Lung (tissue), 12 donors: ENCODE results near the gene PTPRA. TPM values are rescaled to one million over a fixed set of nuclear protein-coding genes. Genes with fewer than 3 reads are reported as not detected.
"Not testable (repeated sequence)": the region's sequence is repeated elsewhere in the genome, so short reads cannot be mapped to it uniquely, and the experiment has no call there.

Experiments used
- ATAC-seq: fragments of 200-7000 bp; cut with Tn5 transposase; one replicate; pipeline ENCODE4 v1.9.1; 2020; ENCODE audit warnings: moderate number of reproducible peaks; ENCODE audit not compliant: insufficient read depth, low FRiP score
- DNase-seq, 3 donors: peaks; one replicate each; pipeline ENCODE4 v3.0.0-alpha.2; 2013 to 2017
- H3K27ac ChIP-seq, 2 donors: one replicate each; pipeline ENCODE4 v1.5.1; 2013; ENCODE audit warnings: mild to moderate bottlenecking in 2 of 2, moderate library complexity in 2 of 2, control low read depth in 1 of 2, inconsistent platforms in 1 of 2, low read depth in 1 of 2, low read length in 1 of 2
- H3K27me3 ChIP-seq, 3 donors: one replicate each; pipeline ENCODE4 v1.5.1; 2013; ENCODE audit warnings: low read length in 2 of 3; ENCODE audit not compliant: control insufficient read depth in 3 of 3, insufficient read depth in 3 of 3
- H3K36me3 ChIP-seq, 4 donors: one replicate each; pipeline ENCODE4 v1.5.1; 2013; ENCODE audit warnings: low read length in 4 of 4, mild to moderate bottlenecking in 1 of 4, moderate library complexity in 1 of 4; ENCODE audit not compliant: control insufficient read depth in 4 of 4, insufficient read depth in 4 of 4
- H3K4me1 ChIP-seq, 5 donors: one replicate each; pipeline ENCODE4 v1.5.1; 2013; ENCODE audit warnings: low read length in 5 of 5, mild to moderate bottlenecking in 2 of 5, moderate library complexity in 1 of 5; ENCODE audit not compliant: control insufficient read depth in 5 of 5, insufficient read depth in 5 of 5
- H3K4me3 ChIP-seq: one replicate; pipeline ENCODE4 v1.5.1; 2013; ENCODE audit warnings: mild to moderate bottlenecking, control low read depth, moderate library complexity
- H3K9ac ChIP-seq, 2 donors: one replicate each; pipeline ENCODE4 v1.5.1; 2013; ENCODE audit warnings: low read length in 2 of 2, control low read depth in 1 of 2; ENCODE audit not compliant: insufficient read depth in 1 of 2
- H3K9me3 ChIP-seq, 4 donors: one replicate each; pipeline ENCODE4 v1.5.1; 2013; ENCODE audit warnings: low read length in 3 of 4, mild to moderate bottlenecking in 1 of 4, moderate library complexity in 1 of 4; ENCODE audit not compliant: control insufficient read depth in 4 of 4, insufficient read depth in 3 of 4
- CTCF ChIP-seq: IDR thresholded peaks from 2 replicates; pipeline ENCODE4 v1.5.1; 2012; ENCODE audit warnings: mild to moderate bottlenecking; ENCODE audit errors: control extremely low read depth, extremely low read depth
- WGBS, 2 donors: extraction: QIAGEN DNeasy Blood & Tissue Kit; methylation state at CpG; one replicate each; pipeline ENCODE4 v1.1.7; 2013; 5-methylcytosine and 5-hydroxymethylcytosine counted together
- polyA plus RNA-seq, 2 donors: library from polyadenylated mRNA; stranded (reverse); fragments of 200-250 nt; gene quantifications; one replicate each; pipeline ENCODE4 v1.2.1, GENCODE V29; 2013
- total RNA-seq, 2 donors: library from RNA; depleted of rRNA in 1 of 2; stranded (reverse); fragments of >200 nt in 1 of 2; gene quantifications; one replicate each; pipeline ENCODE4 v1.2.1, GENCODE V29; 2014 to 2021
- donor health status: control.
- donor health status: control.
- donor health status: Bipolar disorder and iron deficiency.
- donor health status: healthy.
- donor health status: DM: yes; HTN: yes; CAD: no.

The PTPRA gene
- total and polyA plus RNA-seq, 4 donors, result 17.8 to 92.1 (median 40.1) TPM

- Histone ChIP-seq H3K36me3 (no peaks in the 10 kb centered on the region), H3K9ac (no peak overlapping the region), H3K4me3 (no peak overlapping the region), H3K4me1 (peaks cover 0 to 15% (median 0%) of the 10 kb centered on the region in 5 donors), H3K27me3 (peaks cover 0 to 32% (median 23%) of the 10 kb centered on the region in 3 donors), H3K9me3 (peaks cover 0 to 4% (median 0%) of the 10 kb centered on the region in 4 donors), H3K27ac (no peak overlapping the region)
- 23 to 45% methylated on average over 6 of the region's 6 CpGs for WGBS, 2 donors
- DNase-seq (no peak), ATAC-seq (no peak)
- no peak for TF ChIP-seq CTCF
These were observed 201.5 kb downstream of the PTPRA start for GRCh38 chr20:3074812-3075211.

GRCh38 chr20:3075315-3075714 lies 202.0 kb downstream of the PTPRA start:
- H3K36me3 ChIP-seq, H3K9ac ChIP-seq, H3K9me3 ChIP-seq, H3K4me3 ChIP-seq, H3K27ac ChIP-seq, DNase-seq, ATAC-seq: not testable (repeated sequence)
- 74 to 76% methylated on average over 6 of the region's 6 CpGs for WGBS, 2 donors
- H3K27me3 ChIP-seq, result peaks cover 0 to 32% (median 23%) of the 10 kb centered on the region in 3 donors
- peaks cover 0 to 15% (median 0%) of the 10 kb centered on the region in 5 donors for H3K4me1 ChIP-seq

- no peaks in the 10 kb centered on the region for H3K36me3 ChIP-seq
- WGBS, 2 donors, result 38 to 67% methylated on average over 4 of the region's 4 CpGs
- no peak overlapping the region for H3K4me3 ChIP-seq
- no peak overlapping the region for H3K9ac ChIP-seq
- H3K27me3 ChIP-seq, result peaks cover 0 to 34% (median 25%) of the 10 kb centered on the region in 3 donors
- ATAC-seq, result no peak
- peaks cover 0 to 4% (median 0%) of the 10 kb centered on the region in 4 donors for H3K9me3 ChIP-seq
- peaks cover 0 to 5% (median 0%) of the 10 kb centered on the region in 5 donors for H3K4me1 ChIP-seq
- TF ChIP-seq CTCF, result no peak
- DNase-seq, result no peak
- no peak overlapping the region for H3K27ac ChIP-seq
These were observed 204.4 kb downstream of the PTPRA start for GRCh38 chr20:3077618-3078134.

GRCh38 chr20:3080939-3081388 lies 207.7 kb downstream of the PTPRA start:
- peak; percentile 67 for ATAC-seq
- WGBS, 2 donors, result 64% methylated on average over 6 of the region's 6 CpGs

More at GRCh38 chr20:3080939-3081388, 207.7 kb downstream of the PTPRA start:
- Histone ChIP-seq H3K4me3 (no peak overlapping the region), H3K36me3 (no peaks in the 10 kb centered on the region), H3K9me3 (peaks cover 0 to 7% (median 0%) of the 10 kb centered on the region in 4 donors), H3K9ac (no peak overlapping the region), H3K27me3 (peaks cover 0 to 44% (median 30%) of the 10 kb centered on the region in 3 donors), H3K27ac (no peak overlapping the region), H3K4me1 (peaks cover 0 to 10% (median 0%) of the 10 kb centered on the region in 5 donors)
- no peak for DNase-seq
- no peak for TF ChIP-seq CTCF
